AG08396 (cell line): Measurements from ENCODE around the gene OR6S1.
A peak's percentile ranks its signal among the peaks of the same experiment; 100 is the strongest.
"Not testable (repeated sequence)": the region's sequence is repeated elsewhere in the genome, so short reads cannot be mapped to it uniquely, and the experiment has no call there.

Source experiments
- DNase-seq: peaks from one replicate; pipeline ENCODE4 v3.0.0; 2012; ENCODE audit warnings: low spot score, mixed read lengths

Gene OR6S1

GRCh38 chr14:20631880-20632389, 9.6 kb downstream of the OR6S1 start:
- DNase-seq, result peak; percentile 49

GRCh38 chr14:20631023-20631879, 10.2 kb downstream of the OR6S1 start:
- peak; percentile 35 for DNase-seq

GRCh38 chr14:20630340-20631022, 11.0 kb downstream of the OR6S1 start:
- DNase-seq, result no peak

- no peak for DNase-seq
These were observed 13.2 kb downstream of the OR6S1 start for GRCh38 chr14:20628063-20628854.

- no peak for DNase-seq
These were observed 14.0 kb downstream of the OR6S1 start for GRCh38 chr14:20627346-20628027.

GRCh38 chr14:20626274-20626673, 15.2 kb downstream of the OR6S1 start:
- DNase-seq, result no peak

GRCh38 chr14:20624495-20625070, 16.9 kb downstream of the OR6S1 start:
- DNase-seq, result peak; percentile 40

GRCh38 chr14:20623798-20624197, 17.7 kb downstream of the OR6S1 start:
- DNase-seq, result no peak

- no peak for DNase-seq
These were observed 18.6 kb downstream of the OR6S1 start for GRCh38 chr14:20622816-20623291.

- no peak for DNase-seq
These were observed 20.6 kb downstream of the OR6S1 start for GRCh38 chr14:20620798-20621478.

- DNase-seq, result not testable (repeated sequence)
These were observed 21.8 kb downstream of the OR6S1 start for GRCh38 chr14:20619688-20620087.

- no peak for DNase-seq
These were observed 23.2 kb downstream of the OR6S1 start for GRCh38 chr14:20618271-20618749.

GRCh38 chr14:20617138-20618003, 24.1 kb downstream of the OR6S1 start:
- DNase-seq, result no peak

GRCh38 chr14:20615996-20616395, 25.5 kb downstream of the OR6S1 start:
- DNase-seq, result no peak

GRCh38 chr14:20614038-20614840, 27.3 kb downstream of the OR6S1 start:
- DNase-seq, result no peak

- peak; percentile 85 for DNase-seq
These were observed 28.1 kb downstream of the OR6S1 start for GRCh38 chr14:20613094-20614037.

GRCh38 chr14:20612403-20612802, 29.1 kb downstream of the OR6S1 start:
- no peak for DNase-seq
